Measurements from ENCODE around the gene ZP3. TPM values are rescaled to one million over a fixed set of nuclear protein-coding genes. Genes with fewer than 3 reads are reported as not detected.
"Not testable (repeated sequence)": the region's sequence is repeated elsewhere in the genome, so short reads cannot be mapped to it uniquely, and the experiment has no call there.

ZP3 gene
- total RNA-seq, 1 donor from 2014 or later: 0.51 TPM

DNA sequence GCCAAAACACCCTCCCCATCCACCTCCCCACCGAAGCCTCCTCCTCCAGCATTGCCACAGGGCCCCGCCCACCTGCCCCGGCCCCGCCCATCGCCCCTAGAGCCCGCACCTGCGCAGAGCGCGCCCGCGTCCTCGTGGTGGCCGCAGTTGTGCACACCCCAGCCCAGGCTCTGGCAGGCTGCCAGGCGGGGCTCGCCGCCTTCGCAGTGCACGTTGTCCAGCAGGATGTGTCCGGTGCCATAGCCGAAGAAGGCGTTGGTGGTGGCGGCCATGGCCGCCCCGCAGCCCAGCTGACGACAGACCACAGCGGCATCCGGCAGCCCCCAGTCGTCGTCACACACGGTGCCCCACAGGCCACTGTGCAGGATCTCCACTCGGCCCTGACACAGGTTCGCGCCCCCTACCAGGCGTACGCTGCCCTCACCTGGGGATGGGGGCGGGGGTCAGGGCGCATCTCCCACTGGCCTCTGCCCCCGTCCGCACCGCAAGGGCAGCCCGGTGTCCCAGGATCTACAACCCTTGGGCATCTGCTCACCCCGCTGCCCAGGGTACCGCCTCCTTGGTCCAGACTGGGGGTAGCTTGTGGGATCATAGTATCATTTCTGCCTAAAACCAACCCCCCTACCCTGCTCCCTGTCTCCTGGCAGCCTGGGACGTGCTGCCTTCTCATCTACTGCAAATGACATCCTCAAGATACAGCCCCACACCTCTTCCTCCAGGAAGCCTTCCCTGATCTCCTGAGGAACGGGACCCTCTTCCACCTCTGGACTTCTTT is 27.2 kb upstream of the ZP3 start:
- Mint-ChIP-seq H3K4me3 (ENCODE audit: unreplicated experiment) (no peak overlapping the region), H3K36me3 (ENCODE audit: unreplicated experiment) (no peaks in the 10 kb centered on the region), H3K27ac (ENCODE audit: unreplicated experiment) (no peak overlapping the region), H3K4me1 (ENCODE audit: unreplicated experiment) (peaks cover 8% of the 10 kb centered on the region), H3K27me3 (ENCODE audit: unreplicated experiment) (no peaks in the 10 kb centered on the region), H3K9me3 (ENCODE audit: unreplicated experiment) (no peaks in the 10 kb centered on the region)
- TF ChIP-seq, protein P1, sequence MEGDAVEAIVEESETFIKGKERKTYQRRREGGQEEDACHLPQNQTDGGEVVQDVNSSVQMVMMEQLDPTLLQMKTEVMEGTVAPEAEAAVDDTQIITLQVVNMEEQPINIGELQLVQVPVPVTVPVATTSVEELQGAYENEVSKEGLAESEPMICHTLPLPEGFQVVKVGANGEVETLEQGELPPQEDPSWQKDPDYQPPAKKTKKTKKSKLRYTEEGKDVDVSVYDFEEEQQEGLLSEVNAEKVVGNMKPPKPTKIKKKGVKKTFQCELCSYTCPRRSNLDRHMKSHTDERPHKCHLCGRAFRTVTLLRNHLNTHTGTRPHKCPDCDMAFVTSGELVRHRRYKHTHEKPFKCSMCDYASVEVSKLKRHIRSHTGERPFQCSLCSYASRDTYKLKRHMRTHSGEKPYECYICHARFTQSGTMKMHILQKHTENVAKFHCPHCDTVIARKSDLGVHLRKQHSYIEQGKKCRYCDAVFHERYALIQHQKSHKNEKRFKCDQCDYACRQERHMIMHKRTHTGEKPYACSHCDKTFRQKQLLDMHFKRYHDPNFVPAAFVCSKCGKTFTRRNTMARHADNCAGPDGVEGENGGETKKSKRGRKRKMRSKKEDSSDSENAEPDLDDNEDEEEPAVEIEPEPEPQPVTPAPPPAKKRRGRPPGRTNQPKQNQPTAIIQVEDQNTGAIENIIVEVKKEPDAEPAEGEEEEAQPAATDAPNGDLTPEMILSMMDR (IDR thresholded peaks at IDR 0.05): no peak
- DNase-seq (ENCODE audit: extremely low spot score, unreplicated experiment): no peak

DNA sequence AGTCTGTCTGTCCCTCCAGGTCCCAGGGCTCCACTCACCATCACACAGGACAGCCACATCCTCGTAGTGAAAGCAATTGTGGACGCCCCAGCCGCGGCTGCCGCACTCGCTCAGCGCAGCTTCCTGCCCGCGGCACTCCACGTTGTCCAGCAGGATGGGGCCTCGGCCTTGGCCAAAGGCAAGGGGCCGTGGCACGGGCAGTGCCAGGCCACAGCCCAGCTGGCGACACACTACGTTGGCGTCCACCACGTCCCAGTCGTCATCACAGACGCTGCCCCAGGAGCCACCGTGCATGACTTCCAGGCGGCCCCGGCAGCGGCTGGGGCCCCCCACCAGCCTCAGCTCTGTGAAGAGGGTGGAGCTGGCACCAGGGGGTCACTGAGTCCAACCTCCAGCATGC is 24.5 kb upstream of the ZP3 start:
- TF ChIP-seq, protein P1 (IDR thresholded peaks at IDR 0.05): no peak
- no peak for DNase-seq (ENCODE audit: extremely low spot score, unreplicated experiment)
- Mint-ChIP-seq H3K4me1 (ENCODE audit: unreplicated experiment) (no peaks in the 10 kb centered on the region), H3K27me3 (ENCODE audit: unreplicated experiment) (no peaks in the 10 kb centered on the region), H3K9me3 (ENCODE audit: unreplicated experiment) (no peaks in the 10 kb centered on the region), H3K36me3 (ENCODE audit: unreplicated experiment) (no peaks in the 10 kb centered on the region), H3K27ac (ENCODE audit: unreplicated experiment) (no peak overlapping the region), H3K4me3 (ENCODE audit: unreplicated experiment) (no peak overlapping the region)

DNA sequence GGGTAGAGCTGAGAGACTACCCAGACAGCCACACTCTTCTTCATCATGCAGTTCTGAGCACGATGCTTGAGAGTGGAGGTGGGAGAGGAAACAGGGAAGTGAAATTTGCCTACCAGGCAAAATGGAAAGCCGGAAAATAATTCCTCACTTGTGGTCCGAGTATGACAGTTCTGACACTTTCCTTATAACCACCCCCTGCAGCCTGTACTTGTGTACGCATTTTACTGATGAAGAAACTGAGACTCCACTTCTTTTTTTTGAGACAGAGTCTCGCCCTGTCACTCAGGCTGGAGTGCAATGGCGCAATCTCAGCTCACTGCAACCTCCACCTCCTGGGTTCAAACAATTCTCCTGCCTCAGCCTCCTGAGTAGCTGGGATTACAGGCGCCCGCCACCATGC is 21.7 kb upstream of the ZP3 start:
- not testable (repeated sequence) for H3K9me3 Mint-ChIP-seq (ENCODE audit: unreplicated experiment); H3K27me3 Mint-ChIP-seq (ENCODE audit: unreplicated experiment); H3K4me3 Mint-ChIP-seq (ENCODE audit: unreplicated experiment); DNase-seq (ENCODE audit: extremely low spot score, unreplicated experiment); H3K36me3 Mint-ChIP-seq (ENCODE audit: unreplicated experiment); H3K27ac Mint-ChIP-seq (ENCODE audit: unreplicated experiment); H3K4me1 Mint-ChIP-seq (ENCODE audit: unreplicated experiment)

DNA sequence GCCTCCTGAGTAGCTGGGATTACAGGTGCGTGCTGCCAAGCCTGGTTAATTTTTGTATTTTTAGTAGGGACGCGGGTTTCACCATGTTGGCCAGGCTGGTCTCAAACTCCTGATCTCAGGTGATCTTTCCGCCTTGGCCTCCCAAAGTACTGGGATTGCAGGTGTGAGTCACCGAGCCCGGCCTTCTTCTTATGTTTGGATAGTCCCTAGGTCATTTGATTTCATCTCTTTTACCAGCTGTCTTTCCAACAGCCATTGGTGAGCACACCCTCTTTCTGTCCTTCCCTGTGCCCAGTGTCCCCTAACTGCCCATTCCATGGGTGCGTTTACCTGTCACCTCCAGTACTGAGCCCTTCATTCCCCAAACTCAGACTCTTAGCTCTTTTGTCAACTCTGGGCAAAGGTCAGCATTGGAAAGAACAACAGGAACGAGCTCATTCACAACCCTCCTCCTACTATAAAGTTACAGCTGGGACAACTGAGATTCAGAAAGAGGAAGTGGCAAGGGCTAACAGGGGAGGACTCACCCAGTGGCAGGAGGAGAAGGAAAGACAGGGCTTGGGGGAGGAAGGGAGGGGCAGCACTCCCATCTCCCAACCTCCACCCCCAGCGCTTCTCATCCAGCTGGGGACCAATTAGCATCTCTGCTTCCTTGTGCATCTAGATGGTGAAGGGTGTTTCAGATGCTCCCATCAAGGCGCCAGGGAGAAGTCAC is 20.8 kb upstream of the ZP3 start:
- TF ChIP-seq, protein P1 (IDR thresholded peaks at IDR 0.05): no peak
- Mint-ChIP-seq H3K27ac (ENCODE audit: unreplicated experiment) (no peak overlapping the region), H3K27me3 (ENCODE audit: unreplicated experiment) (no peaks in the 10 kb centered on the region), H3K9me3 (ENCODE audit: unreplicated experiment) (no peaks in the 10 kb centered on the region), H3K4me3 (ENCODE audit: unreplicated experiment) (no peak overlapping the region), H3K36me3 (ENCODE audit: unreplicated experiment) (no peaks in the 10 kb centered on the region), H3K4me1 (ENCODE audit: unreplicated experiment) (peaks cover 3% of the 10 kb centered on the region)
- DNase-seq (ENCODE audit: extremely low spot score, unreplicated experiment): no peak

DNA sequence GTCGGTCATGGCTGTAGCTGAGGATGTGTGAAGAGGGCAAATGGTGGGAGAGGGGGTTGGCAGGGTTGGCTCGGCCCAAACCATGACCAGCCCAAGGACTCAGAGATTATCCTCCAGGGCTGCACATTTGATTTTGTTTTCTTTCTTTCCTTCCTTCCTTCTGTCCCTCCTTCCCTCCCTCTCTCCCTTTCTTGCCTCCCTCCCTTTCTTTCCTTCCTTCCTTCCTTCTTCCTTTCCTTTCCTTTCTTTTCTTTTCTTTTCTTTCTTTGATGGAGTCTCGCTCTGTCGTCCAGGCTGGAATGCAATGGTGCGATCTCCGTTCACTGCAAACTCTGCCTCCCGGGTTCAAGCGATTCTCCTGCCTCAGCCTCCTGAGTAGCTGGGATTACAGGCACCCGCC is 19.0 kb upstream of the ZP3 start:
- H3K4me3 Mint-ChIP-seq (ENCODE audit: unreplicated experiment): no peak overlapping the region
- peaks cover 8% of the 10 kb centered on the region for H3K4me1 Mint-ChIP-seq (ENCODE audit: unreplicated experiment)
- H3K27me3 Mint-ChIP-seq (ENCODE audit: unreplicated experiment): no peaks in the 10 kb centered on the region
- H3K36me3 Mint-ChIP-seq (ENCODE audit: unreplicated experiment): no peaks in the 10 kb centered on the region
- DNase-seq (ENCODE audit: extremely low spot score, unreplicated experiment): no peak
- no peak overlapping the region for H3K27ac Mint-ChIP-seq (ENCODE audit: unreplicated experiment)
- TF ChIP-seq, protein P1 (IDR thresholded peaks at IDR 0.05): no peak
- no peaks in the 10 kb centered on the region for H3K9me3 Mint-ChIP-seq (ENCODE audit: unreplicated experiment)
